ENCODE data around the gene NACC1.
"Not testable (repeated sequence)": the region's sequence is repeated elsewhere in the genome, so short reads cannot be mapped to it uniquely, and the experiment has no call there.

NACC1 gene

DNA sequence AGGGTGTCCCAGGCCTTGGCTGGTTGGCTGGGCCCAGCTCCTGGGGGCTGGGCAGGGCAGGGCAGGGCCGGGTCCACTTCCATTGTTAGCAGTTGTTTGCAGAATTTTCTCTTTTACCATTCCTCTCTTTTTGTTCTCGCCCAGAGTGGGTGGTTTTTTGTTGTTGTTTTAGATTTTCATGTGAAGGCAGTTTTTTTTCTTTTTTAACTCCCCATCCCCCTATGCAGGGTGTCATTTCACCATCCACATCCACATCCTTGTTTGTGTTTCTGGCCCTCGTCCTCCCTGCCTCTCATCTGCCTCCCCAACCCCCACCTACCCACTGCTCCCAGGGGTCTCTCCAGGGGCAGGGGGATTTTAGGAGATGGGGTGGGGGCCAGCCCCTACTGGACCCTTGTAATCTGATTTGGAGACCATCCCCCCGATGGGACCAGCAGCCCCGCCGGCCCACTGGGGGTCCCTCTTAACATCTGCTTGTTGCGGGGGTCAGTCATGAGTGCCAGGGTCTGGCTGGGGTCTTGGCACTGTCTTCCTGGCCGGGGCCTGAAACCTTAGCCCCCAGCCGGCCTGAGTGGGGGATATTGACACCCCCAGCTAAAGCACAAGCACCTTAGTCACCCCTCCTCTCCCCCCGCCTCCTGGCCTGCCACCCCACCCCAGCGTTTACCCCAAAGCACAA lies 21.7 kb downstream of the NACC1 start:
- Histone ChIP-seq H3K9ac (ENCODE audit: low read length in 5 of 5) (no peak overlapping the region), H3K27me3 (ENCODE audit: control insufficient read depth in 5 of 5, insufficient read depth in 4 of 5, low read length in 5 of 5) (no peaks in the 10 kb centered on the region), H3K36me3 (ENCODE audit: control insufficient read depth in 5 of 5, insufficient read depth in 5 of 5, low read length in 5 of 5) (peaks cover 0 to 59% (median 51%) of the 10 kb centered on the region in 5 donors), H3K4me3 (ENCODE audit: low read depth in 1 of 5, low read length in 5 of 5) (no peak overlapping the region), H3K27ac (ENCODE audit: low read depth, low read length) (no peak overlapping the region), H3K9me3 (ENCODE audit: control insufficient read depth in 5 of 5, low read length in 5 of 5) (no peaks in the 10 kb centered on the region), H3K4me1 (ENCODE audit: control insufficient read depth in 5 of 5, insufficient read depth in 5 of 5, low read length in 5 of 5) (peaks cover 0 to 3% (median 0%) of the 10 kb centered on the region in 5 donors)

- Histone ChIP-seq H3K4me3 (ENCODE audit: low read depth in 1 of 5, low read length in 5 of 5) (no peak overlapping the region), H3K4me1 (ENCODE audit: control insufficient read depth in 5 of 5, insufficient read depth in 5 of 5, low read length in 5 of 5) (peaks cover 0 to 26% (median 18%) of the 10 kb centered on the region in 5 donors), H3K9ac (ENCODE audit: low read length in 5 of 5) (no peak overlapping the region), H3K27me3 (ENCODE audit: control insufficient read depth in 5 of 5, insufficient read depth in 4 of 5, low read length in 5 of 5) (no peaks in the 10 kb centered on the region), H3K27ac (ENCODE audit: low read depth, low read length) (no peak overlapping the region), H3K9me3 (ENCODE audit: control insufficient read depth in 5 of 5, low read length in 5 of 5) (no peaks in the 10 kb centered on the region), H3K36me3 (ENCODE audit: control insufficient read depth in 5 of 5, insufficient read depth in 5 of 5, low read length in 5 of 5) (peaks cover 0 to 24% (median 18%) of the 10 kb centered on the region in 5 donors)
These were observed 28.9 kb downstream of the NACC1 start for GRCh38 chr19:13146763-13147563.

- H3K4me1 ChIP-seq (ENCODE audit: control insufficient read depth in 5 of 5, insufficient read depth in 5 of 5, low read length in 5 of 5) = peaks cover under 1 to 34% (median 26%) of the 10 kb centered on the region in 5 donors
These were observed 31.1 kb downstream of the NACC1 start for GRCh38 chr19:13149173-13149627.

DNA sequence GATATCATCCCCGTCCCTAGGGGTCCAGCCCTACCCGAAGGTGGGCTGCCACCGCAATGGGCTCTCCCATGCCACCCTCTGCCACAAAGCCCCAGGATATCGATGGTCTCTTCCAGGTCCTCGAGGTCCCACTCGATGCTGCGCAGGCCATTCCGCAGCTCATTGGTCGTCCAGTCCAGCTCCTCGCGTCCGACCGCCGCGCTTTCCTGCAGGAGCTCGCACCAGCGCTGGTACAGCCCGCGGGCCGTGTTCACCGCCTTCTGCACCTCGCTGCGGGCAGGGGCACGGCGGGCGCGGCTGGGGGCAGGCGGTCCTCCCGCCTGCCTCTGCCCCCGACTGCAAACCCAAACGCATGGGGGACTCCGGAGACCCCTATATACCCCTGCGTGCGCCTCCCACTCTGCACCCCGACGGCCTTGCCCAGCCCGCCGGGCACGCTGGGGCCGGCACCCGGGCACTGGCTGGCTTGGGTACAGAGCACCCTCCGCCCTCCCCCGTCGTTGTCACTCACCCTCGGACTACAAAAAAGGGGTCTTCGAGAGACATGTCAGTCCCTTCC lies 31.6 kb downstream of the NACC1 start:
- H3K9me3 ChIP-seq (ENCODE audit: control insufficient read depth in 5 of 5, low read length in 5 of 5) = no peaks in the 10 kb centered on the region
- peaks cover 0 to 8% (median 6%) of the 10 kb centered on the region in 5 donors for H3K36me3 ChIP-seq (ENCODE audit: control insufficient read depth in 5 of 5, insufficient read depth in 5 of 5, low read length in 5 of 5)
- H3K4me1 ChIP-seq (ENCODE audit: control insufficient read depth in 5 of 5, insufficient read depth in 5 of 5, low read length in 5 of 5) = peaks cover 2 to 38% (median 27%) of the 10 kb centered on the region in 5 donors
- H3K9ac ChIP-seq (ENCODE audit: low read length in 5 of 5) = peak overlapping the region in 4 of 5 donors; percentile 73 to 100 (median 99)
- no peaks in the 10 kb centered on the region for H3K27me3 ChIP-seq (ENCODE audit: control insufficient read depth in 5 of 5, insufficient read depth in 4 of 5, low read length in 5 of 5)
- peak overlapping the region; percentile 71 to 99 (median 97) for H3K4me3 ChIP-seq (ENCODE audit: low read depth in 1 of 5, low read length in 5 of 5)
- H3K27ac ChIP-seq (ENCODE audit: low read depth, low read length) = peak overlapping the region; percentile 99

More at GRCh38 chr19:13149173-13149627, 31.1 kb downstream of the NACC1 start:
- H3K27ac ChIP-seq (ENCODE audit: low read depth, low read length) = peak overlapping the region; percentile 99
- H3K9ac ChIP-seq (ENCODE audit: low read length in 5 of 5) = peak overlapping the region in 4 of 5 donors; percentile 73 to 100 (median 99)
- not testable (repeated sequence) for H3K9me3 ChIP-seq (ENCODE audit: control insufficient read depth in 5 of 5, low read length in 5 of 5); H3K27me3 ChIP-seq (ENCODE audit: control insufficient read depth in 5 of 5, insufficient read depth in 4 of 5, low read length in 5 of 5)
- peak overlapping the region; percentile 71 to 99 (median 97) for H3K4me3 ChIP-seq (ENCODE audit: low read depth in 1 of 5, low read length in 5 of 5)
- peaks cover 0 to 13% (median 11%) of the 10 kb centered on the region in 5 donors for H3K36me3 ChIP-seq (ENCODE audit: control insufficient read depth in 5 of 5, insufficient read depth in 5 of 5, low read length in 5 of 5)

DNA sequence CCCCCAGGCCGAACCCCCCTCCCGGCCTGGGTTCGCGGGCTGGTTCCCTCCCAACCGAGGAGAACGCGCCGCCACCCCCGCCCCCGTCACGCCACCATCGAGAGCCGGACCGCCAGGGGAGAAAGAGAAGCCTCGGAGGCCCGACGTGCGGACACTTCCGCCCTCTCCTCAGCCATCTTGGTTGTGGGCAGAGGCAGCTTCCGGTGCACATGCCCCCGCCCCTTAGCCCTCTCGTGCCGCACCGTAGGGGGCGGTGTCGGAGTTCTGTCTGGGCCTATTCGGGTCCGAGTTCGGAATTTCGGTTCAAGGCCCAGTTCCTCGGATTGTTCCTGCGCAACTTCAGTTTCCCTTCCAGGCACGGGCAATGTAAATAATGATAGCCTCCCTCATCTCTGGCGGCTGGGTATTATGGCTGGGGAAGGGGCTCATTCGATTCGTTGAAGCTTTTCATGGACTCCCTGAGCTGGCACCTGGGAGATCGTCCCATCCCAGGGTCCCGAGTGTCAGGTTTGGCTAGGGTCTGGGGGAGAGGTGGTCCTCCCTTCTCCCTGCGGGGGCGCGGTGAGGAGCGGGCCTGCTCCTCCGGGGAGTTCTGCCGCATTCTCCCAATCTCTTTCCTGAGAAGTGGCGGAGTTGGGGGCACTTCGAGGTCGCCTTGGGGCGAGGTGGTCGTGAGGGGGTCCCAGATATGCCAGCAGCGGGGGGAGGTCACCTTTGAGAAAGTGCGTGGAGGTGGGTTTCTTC lies 32.3 kb downstream of the NACC1 start, which contains the start of the genes IER2 and STX10:
IER2 (plus strand) TSS at position 225 of the 744 bp plus-strand sequence. CDS start 2,776 bp downstream, outside the sequence.
STX10 (minus strand) TSS at position 189 of the 744 bp plus-strand sequence. CDS start 202 bp downstream, outside the sequence.
- H3K27ac ChIP-seq (ENCODE audit: low read depth, low read length) = peak within 1 kb of the TSS; percentile 99
- peak within 1 kb of the TSS; percentile 95 to 100 (median 99) for H3K9ac ChIP-seq (ENCODE audit: low read length in 5 of 5)
- H3K36me3 ChIP-seq (ENCODE audit: control insufficient read depth in 5 of 5, insufficient read depth in 5 of 5, low read length in 5 of 5) = peaks cover 0 to 2% (median under 1%) of the 10 kb centered on the region in 5 donors
- no peaks in the 10 kb centered on the region for H3K27me3 ChIP-seq (ENCODE audit: control insufficient read depth in 5 of 5, insufficient read depth in 4 of 5, low read length in 5 of 5)
- H3K4me3 ChIP-seq (ENCODE audit: low read depth in 1 of 5, low read length in 5 of 5) = peak within 1 kb of the TSS; percentile 85 to 99 (median 97)
- H3K9me3 ChIP-seq (ENCODE audit: control insufficient read depth in 5 of 5, low read length in 5 of 5) = no peaks in the 10 kb centered on the region
- H3K4me1 ChIP-seq (ENCODE audit: control insufficient read depth in 5 of 5, insufficient read depth in 5 of 5, low read length in 5 of 5) = peaks cover 3 to 43% (median 34%) of the 10 kb centered on the region in 5 donors

DNA sequence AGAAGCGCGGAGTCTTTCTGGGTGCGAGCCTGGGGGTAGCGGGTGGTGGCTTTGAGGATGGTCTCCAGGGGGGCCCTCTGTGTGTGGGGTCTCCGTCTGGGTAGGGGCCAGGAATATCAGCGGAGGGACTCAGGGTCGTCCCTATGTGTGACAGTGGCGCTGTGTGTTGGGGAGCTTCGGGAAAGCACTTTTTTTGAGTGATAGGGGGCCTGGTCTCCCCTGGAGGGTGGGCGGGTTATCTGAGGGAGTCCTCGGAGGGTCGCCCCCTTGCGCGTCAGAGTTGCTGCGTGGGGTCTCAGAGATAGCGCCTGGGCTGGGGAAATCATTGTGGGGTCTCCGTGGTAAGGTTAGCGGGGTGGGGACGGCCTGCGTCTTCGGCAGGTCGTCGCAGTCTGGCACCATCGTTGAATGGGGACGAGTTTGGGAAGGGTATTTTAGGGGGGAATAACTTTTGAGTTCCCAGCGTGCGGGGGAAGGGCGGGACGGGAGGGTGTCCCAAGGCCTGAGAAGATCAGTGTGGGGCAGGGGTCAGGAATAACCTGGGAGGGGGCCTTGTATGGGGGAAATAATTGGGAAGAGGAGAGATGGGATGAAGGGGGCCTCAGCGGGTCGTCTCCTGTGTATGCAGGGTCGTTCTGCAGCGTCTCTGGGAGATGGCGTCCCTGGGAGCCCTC lies 33.0 kb downstream of the NACC1 start:
- no peaks in the 10 kb centered on the region for H3K27me3 ChIP-seq (ENCODE audit: control insufficient read depth in 5 of 5, insufficient read depth in 4 of 5, low read length in 5 of 5)
- H3K9me3 ChIP-seq (ENCODE audit: control insufficient read depth in 5 of 5, low read length in 5 of 5) = no peaks in the 10 kb centered on the region
- H3K36me3 ChIP-seq (ENCODE audit: control insufficient read depth in 5 of 5, insufficient read depth in 5 of 5, low read length in 5 of 5) = no peaks in the 10 kb centered on the region
- peaks cover 6 to 50% (median 38%) of the 10 kb centered on the region in 5 donors for H3K4me1 ChIP-seq (ENCODE audit: control insufficient read depth in 5 of 5, insufficient read depth in 5 of 5, low read length in 5 of 5)
- H3K27ac ChIP-seq (ENCODE audit: low read depth, low read length) = peak overlapping the region; percentile 99
- peak overlapping the region; percentile 85 to 99 (median 97) for H3K4me3 ChIP-seq (ENCODE audit: low read depth in 1 of 5, low read length in 5 of 5)
- H3K9ac ChIP-seq (ENCODE audit: low read length in 5 of 5) = peak overlapping the region; percentile 95 to 100 (median 99)

GRCh38 chr19:13151605-13152355 lies 33.7 kb downstream of the NACC1 start:
- peak overlapping the region; percentile 95 to 100 (median 99) for H3K9ac ChIP-seq (ENCODE audit: low read length in 5 of 5)

GRCh38 chr19:13152356-13152973 lies 34.4 kb downstream of the NACC1 start:
- H3K9ac ChIP-seq (ENCODE audit: low read length in 5 of 5) = peak overlapping the region; percentile 95 to 99 (median 97)
- peak overlapping the region; percentile 87 to 100 (median 97) for H3K4me3 ChIP-seq (ENCODE audit: low read depth in 1 of 5, low read length in 5 of 5)
- peak overlapping the region; percentile 97 for H3K27ac ChIP-seq (ENCODE audit: low read depth, low read length)
- no peaks in the 10 kb centered on the region for H3K9me3 ChIP-seq (ENCODE audit: control insufficient read depth in 5 of 5, low read length in 5 of 5)
- peaks cover 8 to 61% (median 45%) of the 10 kb centered on the region in 5 donors for H3K4me1 ChIP-seq (ENCODE audit: control insufficient read depth in 5 of 5, insufficient read depth in 5 of 5, low read length in 5 of 5)
- H3K27me3 ChIP-seq (ENCODE audit: control insufficient read depth in 5 of 5, insufficient read depth in 4 of 5, low read length in 5 of 5) = no peaks in the 10 kb centered on the region
- H3K36me3 ChIP-seq (ENCODE audit: control insufficient read depth in 5 of 5, insufficient read depth in 5 of 5, low read length in 5 of 5) = no peaks in the 10 kb centered on the region

More at GRCh38 chr19:13151605-13152355, 33.7 kb downstream of the NACC1 start:
- Histone ChIP-seq H3K27me3 (ENCODE audit: control insufficient read depth in 5 of 5, insufficient read depth in 4 of 5, low read length in 5 of 5) (no peaks in the 10 kb centered on the region), H3K9me3 (ENCODE audit: control insufficient read depth in 5 of 5, low read length in 5 of 5) (no peaks in the 10 kb centered on the region), H3K36me3 (ENCODE audit: control insufficient read depth in 5 of 5, insufficient read depth in 5 of 5, low read length in 5 of 5) (no peaks in the 10 kb centered on the region), H3K27ac (ENCODE audit: low read depth, low read length) (peak overlapping the region; percentile 99), H3K4me1 (ENCODE audit: control insufficient read depth in 5 of 5, insufficient read depth in 5 of 5, low read length in 5 of 5) (peaks cover 6 to 57% (median 42%) of the 10 kb centered on the region in 5 donors), H3K4me3 (ENCODE audit: low read depth in 1 of 5, low read length in 5 of 5) (peak overlapping the region; percentile 87 to 100 (median 97))

All from subcutaneous abdominal adipose tissue (tissue), 5 donors.